ENCODE data around the gene MARVELD3. TPM values are rescaled to one million over a fixed set of nuclear protein-coding genes. Genes with fewer than 3 reads are reported as not detected.

Gene MARVELD3
- total and polyA plus RNA-seq, 2 of the 8 experiments (the other 6 are each of a cell fraction or from before 2014, with no cell fraction given), result 18.0 to 34.8 TPM

GRCh38 chr16:71627731-71628181 is 1.8 kb downstream of the MARVELD3 start (continued):
- no peak for TF ChIP-seq SIN3A (conservative IDR thresholded peaks at IDR 0.05 in 1 of 2, IDR thresholded peaks at IDR 0.05 in 1 of 2; ENCODE audit: low read depth in 1 of 2, low read length in 2 of 2)
- TF ChIP-seq POLR2A (IDR thresholded peaks at IDR 0.05; ENCODE audit: control extremely low read depth in 1 of 2, low read depth in 2 of 2, low read length in 2 of 2), result peak in 1 of 2 experiments; percentile 26; a peak in 1 of 3 replicates
- no peak for TF ChIP-seq RNF2 (IDR thresholded peaks at IDR 0.05; ENCODE audit: borderline replicate concordance, low read depth, low read length, missing control alignments, poor library complexity, severe bottlenecking)

Measured in H1 (cell line).